ES-I3 (cell line): ENCODE results near the gene ORM2.

Experiments used
- H3K36me3 ChIP-seq: 2 replicates; pipeline ENCODE4 v1.6.1; 2013; ENCODE audit warnings: mild to moderate bottlenecking, low read length, control low read depth, moderate library complexity; ENCODE audit not compliant: insufficient read depth
- H3K4me1 ChIP-seq: 2 replicates; pipeline ENCODE4 v1.6.1; 2013; ENCODE audit warnings: mild to moderate bottlenecking, control low read depth, low read length; ENCODE audit not compliant: insufficient read depth
- H3K9ac ChIP-seq: 2 replicates; pipeline ENCODE4 v1.6.1; 2013; ENCODE audit warnings: low read depth, mild to moderate bottlenecking, low read length, moderate library complexity
- H3K9me3 ChIP-seq: 2 replicates; pipeline ENCODE4 v1.6.1; 2013; ENCODE audit warnings: mild to moderate bottlenecking, low read length, moderate library complexity; ENCODE audit not compliant: control insufficient read depth, insufficient read depth

ORM2 gene

GRCh38 chr9:114301798-114302565, 27.7 kb upstream of the ORM2 start:
- no peaks in the 10 kb centered on the region; the same call in 1 of the 2 replicates for H3K36me3 ChIP-seq
- H3K4me1 ChIP-seq = no peaks in the 10 kb centered on the region
- H3K9ac ChIP-seq = no peak overlapping the region
- no peaks in the 10 kb centered on the region for H3K9me3 ChIP-seq

DNA sequence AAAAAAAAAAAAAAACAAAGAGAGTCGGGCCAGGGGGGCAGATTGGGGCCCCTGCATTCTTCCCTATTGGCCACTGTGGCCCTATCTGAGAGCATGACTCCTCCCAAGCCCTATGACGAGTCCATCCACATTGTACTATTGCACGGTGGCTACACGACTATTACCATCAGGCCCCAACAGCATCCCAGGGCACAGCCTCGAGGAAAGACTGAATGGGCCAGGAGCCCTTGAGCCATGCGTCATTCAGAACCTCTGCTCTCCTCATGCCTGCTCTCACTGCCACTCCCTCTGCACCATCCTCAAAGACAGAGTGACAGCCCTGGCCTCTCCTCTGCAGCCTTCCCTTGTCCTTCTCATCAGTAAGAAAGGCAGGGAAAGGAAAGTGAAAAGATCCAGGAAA, 26.9 kb upstream of the ORM2 start:
- Histone ChIP-seq H3K9me3 (no peaks in the 10 kb centered on the region), H3K9ac (no peak overlapping the region), H3K4me1 (no peaks in the 10 kb centered on the region), H3K36me3 (no peaks in the 10 kb centered on the region; the same call in 1 of the 2 replicates)

DNA sequence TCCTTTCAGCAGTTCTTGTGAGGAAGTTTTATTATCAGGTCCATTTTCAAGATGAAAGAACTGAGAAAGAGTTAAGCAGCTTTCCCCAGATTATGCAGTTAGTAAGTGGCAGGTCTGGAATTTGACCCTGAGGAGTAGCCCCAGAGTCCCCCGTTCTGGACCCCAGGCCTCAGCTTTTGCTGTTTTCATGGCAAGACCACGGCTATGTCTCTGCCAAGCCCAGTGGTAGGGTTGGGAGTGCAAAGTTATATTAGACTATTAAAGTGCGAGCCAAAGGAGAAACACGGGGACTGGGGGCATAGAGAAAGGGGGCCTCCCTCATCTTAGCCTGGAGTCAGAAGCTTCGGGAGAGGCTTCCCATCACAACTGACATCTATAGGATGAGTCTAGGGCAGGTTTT, 26.1 kb upstream of the ORM2 start:
- H3K9me3 ChIP-seq = no peaks in the 10 kb centered on the region
- H3K4me1 ChIP-seq = no peaks in the 10 kb centered on the region
- H3K9ac ChIP-seq = no peak overlapping the region
- no peaks in the 10 kb centered on the region; the same call in 1 of the 2 replicates for H3K36me3 ChIP-seq

DNA sequence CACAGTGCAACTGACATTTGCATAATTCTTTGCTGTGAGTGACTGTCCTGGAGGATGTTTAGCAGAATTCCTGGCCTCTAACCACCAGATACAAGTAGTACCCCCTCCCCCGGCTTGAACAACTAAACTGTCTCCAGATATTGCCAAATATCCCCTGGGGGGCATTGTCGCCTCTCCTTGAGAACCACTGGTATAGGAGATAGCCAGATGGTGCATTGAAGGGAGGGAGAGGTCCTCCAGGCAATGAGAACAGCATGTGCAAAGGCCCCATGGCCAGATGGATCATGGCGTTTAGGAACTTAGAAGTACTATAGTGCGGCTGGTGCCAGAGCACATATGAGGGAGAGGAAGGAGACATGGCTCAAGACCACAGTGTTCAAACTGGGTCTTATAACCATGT, 25.7 kb upstream of the ORM2 start:
- H3K9ac ChIP-seq = no peak overlapping the region
- no peaks in the 10 kb centered on the region for H3K9me3 ChIP-seq
- H3K36me3 ChIP-seq = no peaks in the 10 kb centered on the region; the same call in 1 of the 2 replicates
- no peaks in the 10 kb centered on the region for H3K4me1 ChIP-seq

- no peaks in the 10 kb centered on the region for H3K9me3 ChIP-seq
- H3K36me3 ChIP-seq = no peaks in the 10 kb centered on the region; the same call in 1 of the 2 replicates
- H3K9ac ChIP-seq = no peak overlapping the region
- H3K4me1 ChIP-seq = no peaks in the 10 kb centered on the region
These were observed 25.1 kb upstream of the ORM2 start for GRCh38 chr9:114304416-114305188.

DNA sequence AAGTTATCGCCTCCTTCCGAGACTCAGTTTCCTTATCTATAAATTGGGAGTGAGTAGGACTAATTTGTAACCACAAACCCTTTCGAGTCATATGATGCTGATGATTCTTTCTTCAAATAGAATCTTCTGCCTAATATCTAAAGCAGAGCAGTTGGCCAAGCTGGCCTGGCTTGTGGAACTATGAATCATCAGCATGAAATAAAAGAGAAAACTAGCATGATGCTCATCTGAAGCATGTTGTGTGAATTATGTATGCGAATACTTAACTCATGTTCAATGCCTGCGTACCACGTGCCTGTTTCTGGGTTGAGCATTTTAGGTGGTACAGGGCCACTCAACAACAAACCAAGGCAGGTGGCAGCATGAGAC, 21.8 kb upstream of the ORM2 start:
- Histone ChIP-seq H3K9me3 (no peaks in the 10 kb centered on the region), H3K9ac (no peak overlapping the region), H3K4me1 (no peaks in the 10 kb centered on the region), H3K36me3 (no peaks in the 10 kb centered on the region)

- H3K36me3 ChIP-seq = no peaks in the 10 kb centered on the region
- no peaks in the 10 kb centered on the region for H3K9me3 ChIP-seq
- H3K4me1 ChIP-seq = no peaks in the 10 kb centered on the region
- no peak overlapping the region for H3K9ac ChIP-seq
These were observed 21.2 kb upstream of the ORM2 start for GRCh38 chr9:114308361-114308950.

DNA sequence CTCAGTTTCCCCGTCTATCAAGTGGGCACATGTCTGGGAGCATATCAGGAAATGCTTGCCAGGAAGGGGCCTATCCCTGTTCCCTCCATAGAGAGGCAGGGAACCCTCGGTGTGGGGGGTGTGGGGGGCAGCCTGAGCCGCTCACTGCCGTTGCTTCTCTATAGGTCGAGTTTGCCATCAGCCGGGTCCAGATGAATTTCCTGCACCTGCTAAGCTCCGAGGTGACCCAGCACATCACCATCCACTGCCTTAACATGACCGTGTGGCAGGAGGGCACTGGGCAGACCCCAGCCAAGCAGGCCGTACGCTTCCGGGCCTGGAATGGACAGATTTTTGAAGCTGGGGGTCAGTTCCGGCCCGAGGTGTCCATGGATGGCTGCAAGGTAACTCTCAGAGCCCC, 20.6 kb upstream of the ORM2 start:
- Histone ChIP-seq H3K4me1 (no peaks in the 10 kb centered on the region), H3K9me3 (no peaks in the 10 kb centered on the region), H3K36me3 (no peaks in the 10 kb centered on the region), H3K9ac (no peak overlapping the region)

DNA sequence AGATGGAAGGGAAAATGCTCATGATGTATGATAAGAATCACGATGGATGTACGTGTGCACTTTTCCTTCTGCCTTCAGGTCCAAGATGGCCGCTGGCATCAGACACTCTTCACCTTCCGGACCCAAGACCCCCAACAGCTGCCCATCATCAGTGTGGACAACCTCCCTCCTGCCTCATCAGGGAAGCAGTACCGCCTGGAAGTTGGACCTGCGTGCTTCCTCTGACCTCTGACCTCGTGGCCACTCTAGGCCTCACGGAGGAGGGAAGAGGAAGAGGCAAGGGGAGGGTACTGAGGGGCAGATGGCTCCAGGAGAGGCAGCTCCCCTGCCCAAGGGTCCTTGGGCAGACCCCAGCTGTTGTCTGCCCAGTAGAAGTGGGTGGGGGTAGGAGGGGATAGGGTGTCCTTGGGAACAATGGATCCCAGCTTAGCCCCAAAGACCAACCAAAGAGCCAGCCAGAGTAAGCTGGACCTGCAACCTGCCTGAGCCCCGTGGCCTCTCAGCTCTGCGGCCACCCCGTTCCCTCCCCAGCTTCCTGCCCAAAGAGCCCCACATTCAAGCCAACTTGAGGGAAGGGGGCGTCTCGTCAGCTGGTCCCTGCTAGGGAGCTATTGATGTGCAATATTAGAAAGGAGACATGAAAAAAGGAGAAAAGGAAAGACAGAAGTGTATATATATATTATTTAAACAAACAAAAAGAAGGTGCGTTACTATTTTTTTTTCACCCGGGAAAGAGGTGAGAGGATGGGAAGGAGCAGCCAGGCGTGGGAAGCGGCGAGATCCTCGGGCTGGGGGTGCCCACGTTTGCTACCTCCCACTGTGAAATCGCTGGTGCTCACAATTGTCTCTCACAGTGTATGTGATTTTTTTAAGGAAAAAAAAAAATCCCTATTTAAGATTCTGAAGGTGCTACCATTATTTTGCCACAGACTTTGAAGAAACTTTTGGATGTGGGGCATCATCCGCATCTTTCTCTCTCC, 18.9 kb upstream of the ORM2 start:
- no peaks in the 10 kb centered on the region for H3K4me1 ChIP-seq
- H3K9ac ChIP-seq = no peak overlapping the region
- no peaks in the 10 kb centered on the region for H3K9me3 ChIP-seq
- H3K36me3 ChIP-seq = no peaks in the 10 kb centered on the region

- Histone ChIP-seq H3K9ac (no peak overlapping the region), H3K4me1 (peaks cover 4% of the 10 kb centered on the region; the same call in 1 of the 2 replicates), H3K36me3 (no peaks in the 10 kb centered on the region), H3K9me3 (no peaks in the 10 kb centered on the region)
These were observed 17.8 kb upstream of the ORM2 start for GRCh38 chr9:114311571-114312512.

DNA sequence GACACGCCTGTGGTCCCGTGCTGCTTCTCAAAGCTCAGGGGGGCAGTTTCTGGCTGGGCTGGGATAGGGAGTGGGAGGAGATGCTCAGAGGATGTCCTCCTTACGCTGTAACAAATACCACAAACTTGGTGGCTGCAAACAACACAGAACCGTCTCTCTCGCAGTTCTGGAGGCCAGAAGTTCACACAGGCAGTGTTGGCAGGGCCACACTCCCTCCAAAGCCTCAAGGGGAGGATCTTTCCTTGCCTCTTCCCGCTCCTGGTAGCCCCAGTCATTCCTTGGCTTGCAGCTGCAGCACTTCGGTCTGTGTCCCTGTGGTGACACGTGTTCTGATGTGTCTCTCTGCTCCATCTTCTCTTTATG, 17.2 kb upstream of the ORM2 start:
- Histone ChIP-seq H3K9ac (no peak overlapping the region), H3K36me3 (no peaks in the 10 kb centered on the region), H3K4me1 (peaks cover 5% of the 10 kb centered on the region; the same call in 1 of the 2 replicates), H3K9me3 (no peaks in the 10 kb centered on the region)

DNA sequence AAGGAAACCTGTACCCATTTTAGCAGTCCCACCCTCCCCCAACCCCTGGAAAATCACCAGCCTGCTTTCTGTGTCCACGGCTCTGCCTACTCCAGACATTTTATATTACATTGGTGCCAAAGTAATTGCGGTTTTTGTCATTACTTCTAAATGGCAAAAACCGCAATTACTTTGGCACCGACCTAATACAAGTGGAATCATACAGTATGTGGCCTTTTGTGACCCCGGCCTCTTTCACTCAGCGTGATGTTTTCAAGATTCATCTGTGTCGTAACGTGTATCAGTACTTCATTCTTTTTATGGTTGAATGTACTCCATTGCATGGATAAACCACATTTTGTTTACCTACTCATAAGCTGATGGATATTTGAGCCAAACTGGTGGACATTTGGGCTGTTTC, 16.5 kb upstream of the ORM2 start:
- H3K36me3 ChIP-seq = no peaks in the 10 kb centered on the region
- H3K4me1 ChIP-seq = peaks cover 5% of the 10 kb centered on the region; the same call in 1 of the 2 replicates
- no peak overlapping the region for H3K9ac ChIP-seq
- no peaks in the 10 kb centered on the region for H3K9me3 ChIP-seq

DNA sequence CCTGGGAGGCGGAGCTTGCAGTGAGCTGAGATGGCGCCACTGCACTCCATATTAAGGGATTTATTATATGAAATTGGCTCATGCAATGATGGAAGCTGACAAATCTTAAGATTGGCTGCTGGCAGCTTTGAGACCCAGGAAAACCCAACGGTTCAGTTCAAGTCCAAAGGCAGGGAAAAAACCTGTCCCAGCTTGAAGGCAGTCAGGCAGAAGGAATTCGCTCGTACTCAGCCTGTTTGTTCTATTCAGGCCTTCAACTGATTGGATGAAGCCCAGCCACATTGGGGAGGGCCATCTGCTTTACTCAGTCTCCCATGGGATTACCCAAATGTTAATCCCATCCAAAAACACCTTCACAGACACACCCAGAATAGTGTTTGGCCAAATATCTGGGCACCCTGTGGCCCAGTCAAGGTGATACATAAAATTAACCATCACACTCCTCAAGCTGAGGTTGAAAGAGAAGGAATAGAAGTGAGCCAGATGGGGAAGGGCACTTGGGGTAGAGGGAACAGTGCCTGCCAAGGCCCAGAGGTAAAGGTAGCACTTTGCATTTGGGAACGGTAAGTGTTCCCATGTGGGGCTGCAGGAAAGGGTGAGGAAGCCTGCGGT, 15.3 kb upstream of the ORM2 start:
- H3K9ac ChIP-seq = no peak overlapping the region
- peaks cover 5% of the 10 kb centered on the region; the same call in 1 of the 2 replicates for H3K4me1 ChIP-seq
- H3K9me3 ChIP-seq = no peaks in the 10 kb centered on the region
- H3K36me3 ChIP-seq = no peaks in the 10 kb centered on the region
